Duodenal mucosa (tissue), 2 donors: Measurements from ENCODE around the gene SPINK1.
"Not testable (repeated sequence)": the region's sequence is repeated elsewhere in the genome, so short reads cannot be mapped to it uniquely, and the experiment has no call there.

Experiments
- H3K27ac ChIP-seq: one replicate; pipeline ENCODE4 v1.7.0; 2013; ENCODE audit warnings: low read depth, low read length
- H3K27me3 ChIP-seq, 2 donors: one replicate each; pipeline ENCODE4 v1.7.0; 2013; ENCODE audit warnings: low read length in 2 of 2, control low read depth in 1 of 2; ENCODE audit not compliant: insufficient read depth in 2 of 2, control insufficient read depth in 1 of 2
- H3K36me3 ChIP-seq, 2 donors: one replicate each; pipeline ENCODE4 v1.7.0; 2013; ENCODE audit warnings: low read length in 2 of 2, control low read depth in 1 of 2; ENCODE audit not compliant: insufficient read depth in 2 of 2, control insufficient read depth in 1 of 2
- H3K4me1 ChIP-seq, 2 donors: one replicate each; pipeline ENCODE4 v1.7.0; 2013; ENCODE audit warnings: low read length in 2 of 2, control low read depth in 1 of 2; ENCODE audit not compliant: insufficient read depth in 2 of 2, control insufficient read depth in 1 of 2
- H3K4me3 ChIP-seq, 2 donors: one replicate each; pipeline ENCODE4 v1.7.0; 2013; ENCODE audit warnings: low read length in 2 of 2, low read depth in 1 of 2
- H3K9ac ChIP-seq, 2 donors: one replicate each; pipeline ENCODE4 v1.7.0; 2013; ENCODE audit warnings: low read length in 2 of 2, low read depth in 1 of 2
- H3K9me3 ChIP-seq, 2 donors: one replicate each; pipeline ENCODE4 v1.7.0; 2013; ENCODE audit warnings: low read length in 2 of 2, control low read depth in 1 of 2; ENCODE audit not compliant: control insufficient read depth in 1 of 2

The SPINK1 gene, protein sequence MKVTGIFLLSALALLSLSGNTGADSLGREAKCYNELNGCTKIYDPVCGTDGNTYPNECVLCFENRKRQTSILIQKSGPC

DNA sequence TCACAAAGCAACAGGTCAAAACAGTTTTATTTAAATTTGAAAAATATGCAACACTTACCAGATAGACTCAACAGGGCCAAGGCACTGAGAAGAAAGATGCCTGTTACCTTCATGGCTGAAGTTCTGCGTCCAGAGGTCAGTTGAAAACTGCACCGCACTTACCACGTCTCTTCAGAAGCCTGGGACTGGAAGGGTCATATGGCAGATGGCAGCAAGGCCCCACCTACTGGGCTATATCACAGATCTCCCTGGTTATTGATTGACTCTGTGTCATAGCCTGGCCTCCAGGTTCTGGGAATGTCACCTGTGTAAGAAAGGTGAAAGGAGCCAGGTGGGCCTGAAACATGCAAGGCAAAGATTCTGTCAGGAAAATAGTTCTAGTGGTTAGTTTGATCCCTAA, at the start of gene SPINK1:
Gene SPINK1, minus strand, starts transcription at position 207 of the 400 bp plus-strand sequence. Its CDS starts 94 bp downstream, at position 113.
- H3K27me3 ChIP-seq: no peaks in the 10 kb centered on the region
- H3K9ac ChIP-seq: peak within 1 kb of the TSS; percentile 16 to 52
- H3K4me3 ChIP-seq: peak within 1 kb of the TSS; percentile 65 to 69
- no peaks in the 10 kb centered on the region for H3K9me3 ChIP-seq
- H3K4me1 ChIP-seq: peaks cover 17 to 33% of the 10 kb centered on the region in 2 donors
- no peaks in the 10 kb centered on the region for H3K36me3 ChIP-seq
- no peak within 1 kb of the TSS for H3K27ac ChIP-seq

DNA sequence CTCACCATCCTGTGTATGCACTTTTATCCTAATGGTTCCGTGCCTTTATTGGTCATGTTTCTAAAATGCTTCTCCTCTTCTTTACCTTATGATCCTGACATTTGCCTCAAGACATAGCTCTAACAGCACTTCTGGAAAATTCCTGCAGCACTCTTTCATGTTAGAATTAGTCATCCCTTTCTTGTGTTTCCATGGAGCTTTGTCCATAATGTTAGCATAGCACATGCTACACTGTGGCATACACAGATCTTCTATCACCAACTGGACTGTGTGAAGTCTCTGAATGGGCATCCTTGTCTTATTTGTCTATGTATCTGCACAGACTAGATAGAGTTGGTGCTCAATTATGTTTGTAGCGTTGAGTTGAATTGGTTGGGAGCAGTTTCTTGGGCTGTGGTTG, 49.0 kb upstream of the SPINK1 start:
- H3K9me3 ChIP-seq: no peaks in the 10 kb centered on the region
- H3K36me3 ChIP-seq: no peaks in the 10 kb centered on the region
- no peak overlapping the region for H3K27ac ChIP-seq
- no peak overlapping the region for H3K9ac ChIP-seq
- no peaks in the 10 kb centered on the region for H3K4me1 ChIP-seq
- no peak overlapping the region for H3K4me3 ChIP-seq
- H3K27me3 ChIP-seq: peaks cover 0 to 4% of the 10 kb centered on the region in 2 donors

DNA sequence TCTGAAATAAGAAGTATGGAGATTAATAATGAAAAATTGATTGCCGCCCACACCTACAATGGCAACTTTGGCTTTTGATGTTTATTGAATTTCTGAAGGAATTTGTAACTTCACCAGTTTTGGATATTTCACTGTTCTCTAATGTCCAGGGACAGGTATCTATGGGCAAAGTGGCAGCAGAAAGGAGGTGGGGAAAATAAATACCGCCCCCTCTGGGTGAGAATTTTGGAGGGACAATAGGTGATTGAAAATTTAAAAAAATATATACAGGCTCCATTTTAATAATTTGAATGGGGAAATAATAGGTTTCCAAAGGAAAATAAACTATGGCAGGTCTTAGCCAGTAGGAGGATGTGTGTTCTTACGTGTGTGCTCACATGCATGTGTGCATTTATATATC, 48.3 kb upstream of the SPINK1 start:
- Histone ChIP-seq H3K27ac (no peak overlapping the region), H3K4me3 (no peak overlapping the region), H3K9me3 (no peaks in the 10 kb centered on the region), H3K36me3 (no peaks in the 10 kb centered on the region), H3K9ac (no peak overlapping the region), H3K27me3 (peaks cover 0 to 4% of the 10 kb centered on the region in 2 donors), H3K4me1 (no peaks in the 10 kb centered on the region)

DNA sequence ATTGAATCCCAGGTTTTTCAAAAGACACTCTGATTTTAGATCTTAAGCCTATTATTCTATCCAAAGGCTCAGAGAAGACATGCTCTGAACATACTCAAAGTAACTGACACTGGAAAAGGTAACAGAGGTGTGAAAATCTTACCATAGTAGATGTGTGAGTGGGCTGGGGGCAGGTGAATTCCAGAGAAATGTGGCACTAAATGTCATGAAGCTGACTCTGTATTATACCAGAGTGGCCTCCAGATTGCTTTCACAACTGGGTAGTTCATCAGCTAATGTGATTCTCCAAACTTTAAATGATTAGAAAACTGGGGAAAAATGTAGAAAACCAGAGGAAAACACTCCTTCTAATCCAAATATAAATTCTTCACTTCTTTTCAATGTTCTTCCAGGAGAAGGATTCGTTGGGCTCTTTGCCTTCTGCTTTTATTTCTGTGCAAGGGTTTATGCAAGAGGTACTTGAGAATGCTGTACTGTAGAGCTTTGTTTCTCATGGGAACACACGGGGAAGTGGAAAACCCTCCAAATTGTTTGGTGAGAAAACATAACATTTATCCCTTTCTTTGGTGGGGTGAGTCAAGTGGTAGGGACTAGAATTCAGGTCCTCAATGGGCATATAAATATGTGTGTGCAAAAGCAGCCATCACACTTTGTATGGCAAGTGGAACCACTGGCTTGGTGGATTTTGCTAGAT, 46.7 kb upstream of the SPINK1 start, which contains the start of gene SCGB3A2:
Gene SCGB3A2, plus strand, starts transcription at position 646 of the 694 bp plus-strand sequence. CDS start 93 bp downstream, outside the sequence.
- Histone ChIP-seq H3K36me3 (no peaks in the 10 kb centered on the region), H3K9me3 (no peaks in the 10 kb centered on the region), H3K27ac (no peak within 1 kb of the TSS), H3K9ac (no peak within 1 kb of the TSS), H3K27me3 (peaks cover 0 to 4% of the 10 kb centered on the region in 2 donors), H3K4me3 (no peak within 1 kb of the TSS), H3K4me1 (no peaks in the 10 kb centered on the region)

DNA sequence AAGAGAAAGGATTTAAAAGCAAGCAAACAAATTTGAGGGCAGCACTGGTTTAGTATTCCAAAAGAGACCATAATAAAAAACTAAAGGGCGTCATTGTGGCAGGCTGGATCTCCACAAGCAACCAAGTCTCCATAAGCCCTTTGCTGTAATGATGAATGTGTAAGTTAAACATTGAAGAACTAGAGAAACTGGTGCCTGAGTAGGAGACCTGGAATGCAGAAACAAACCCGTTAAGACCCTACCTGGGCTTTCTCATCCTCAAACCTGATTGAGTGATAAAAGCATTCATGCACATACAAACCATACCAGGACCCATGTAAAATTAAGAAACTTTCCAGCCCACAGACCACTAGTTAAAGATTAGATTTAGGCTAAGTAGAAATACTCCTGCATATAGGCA, 45.2 kb upstream of the SPINK1 start:
- no peak overlapping the region for H3K27ac ChIP-seq
- H3K4me1 ChIP-seq: no peaks in the 10 kb centered on the region
- no peaks in the 10 kb centered on the region for H3K36me3 ChIP-seq
- no peak overlapping the region for H3K9ac ChIP-seq
- no peaks in the 10 kb centered on the region for H3K9me3 ChIP-seq
- no peak overlapping the region for H3K4me3 ChIP-seq
- peaks cover 0 to 4% of the 10 kb centered on the region in 2 donors for H3K27me3 ChIP-seq

DNA sequence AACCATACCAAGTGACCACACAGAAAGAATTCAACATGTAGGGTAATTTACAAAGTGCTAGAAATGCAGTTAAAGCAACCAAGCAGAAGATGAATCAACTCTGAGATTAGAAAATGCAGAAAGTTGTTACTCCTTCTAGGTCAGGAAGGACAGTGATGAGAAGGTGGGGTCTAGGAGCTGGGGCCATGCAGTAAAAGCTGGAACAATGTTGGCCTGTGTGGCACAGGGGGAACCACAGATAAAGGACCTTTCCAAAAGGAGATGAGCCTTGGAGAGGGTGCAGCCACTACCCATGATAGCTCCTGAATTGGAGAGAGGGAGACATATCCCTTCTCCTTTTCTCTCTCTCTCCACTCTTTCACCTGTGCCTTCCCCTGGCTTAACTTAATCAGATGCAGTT, 44.7 kb upstream of the SPINK1 start:
- H3K27me3 ChIP-seq: peaks cover 0 to 4% of the 10 kb centered on the region in 2 donors
- no peaks in the 10 kb centered on the region for H3K9me3 ChIP-seq
- H3K4me3 ChIP-seq: no peak overlapping the region
- no peak overlapping the region for H3K9ac ChIP-seq
- H3K4me1 ChIP-seq: no peaks in the 10 kb centered on the region
- no peak overlapping the region for H3K27ac ChIP-seq
- no peaks in the 10 kb centered on the region for H3K36me3 ChIP-seq

DNA sequence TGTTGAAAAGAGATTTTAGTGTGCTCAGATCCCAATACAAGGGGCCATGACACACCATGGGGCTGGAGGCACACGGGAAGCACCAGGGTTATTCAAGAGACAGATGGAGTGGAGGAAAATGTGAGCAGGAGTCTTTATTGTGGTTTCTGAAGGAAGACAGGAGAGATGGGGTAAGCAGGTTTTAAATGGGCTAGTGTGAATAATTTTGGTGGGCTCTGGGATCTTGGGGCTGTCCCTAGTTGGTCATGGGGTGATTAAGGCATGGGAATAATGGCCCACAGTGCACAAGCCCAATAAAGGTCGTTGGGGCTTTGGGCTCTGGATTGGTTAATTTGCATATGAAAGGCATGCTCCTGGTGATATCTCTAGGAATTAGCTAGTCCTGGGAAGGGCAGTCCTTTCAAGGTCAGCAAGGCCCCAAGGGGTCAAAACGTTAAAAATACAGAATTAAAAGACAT, 43.5 kb upstream of the SPINK1 start:
- H3K27me3 ChIP-seq: peaks cover 0 to 4% of the 10 kb centered on the region in 2 donors
- H3K27ac ChIP-seq: no peak overlapping the region
- no peaks in the 10 kb centered on the region for H3K36me3 ChIP-seq
- no peak overlapping the region for H3K4me3 ChIP-seq
- no peaks in the 10 kb centered on the region for H3K9me3 ChIP-seq
- no peak overlapping the region for H3K9ac ChIP-seq
- H3K4me1 ChIP-seq: no peaks in the 10 kb centered on the region

DNA sequence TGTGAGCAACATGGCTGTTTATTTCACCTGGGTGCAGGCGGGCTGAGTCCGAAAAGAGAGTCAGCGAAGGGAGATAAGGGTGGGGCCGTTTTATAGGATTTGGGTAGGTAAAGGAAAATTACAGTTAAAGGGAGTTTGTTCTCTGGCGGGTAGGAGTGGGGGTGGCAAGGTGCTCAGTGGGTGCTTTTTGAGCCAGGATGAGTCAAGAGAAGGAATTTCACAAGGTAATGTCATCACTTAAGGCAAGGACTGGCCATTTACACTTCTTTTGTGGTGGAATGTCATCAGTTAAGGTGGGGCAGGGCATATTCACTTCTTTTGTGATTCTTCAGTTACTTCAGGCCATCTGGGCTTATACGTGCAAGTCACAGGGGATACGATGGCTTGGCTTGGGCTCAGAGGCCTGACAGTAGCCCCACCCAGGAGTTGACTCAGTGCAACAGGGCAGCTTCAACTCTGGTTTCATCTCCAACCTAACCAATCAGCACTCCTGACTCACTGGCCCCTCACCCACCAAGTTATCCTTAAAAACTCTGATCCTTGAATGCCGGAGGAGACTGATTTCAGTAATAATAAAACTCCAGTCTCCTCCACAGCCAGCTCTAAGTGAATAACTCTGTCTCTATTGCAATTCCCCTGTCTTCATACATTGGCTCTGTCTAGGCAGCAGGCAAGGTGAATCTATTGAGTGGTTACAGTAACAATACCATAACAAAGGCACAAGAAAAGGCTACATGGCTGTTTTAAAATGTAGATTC, 42.8 kb upstream of the SPINK1 start:
- not testable (repeated sequence) for H3K9ac ChIP-seq, H3K27ac ChIP-seq, H3K4me1 ChIP-seq, H3K36me3 ChIP-seq, H3K9me3 ChIP-seq, H3K4me3 ChIP-seq, H3K27me3 ChIP-seq

DNA sequence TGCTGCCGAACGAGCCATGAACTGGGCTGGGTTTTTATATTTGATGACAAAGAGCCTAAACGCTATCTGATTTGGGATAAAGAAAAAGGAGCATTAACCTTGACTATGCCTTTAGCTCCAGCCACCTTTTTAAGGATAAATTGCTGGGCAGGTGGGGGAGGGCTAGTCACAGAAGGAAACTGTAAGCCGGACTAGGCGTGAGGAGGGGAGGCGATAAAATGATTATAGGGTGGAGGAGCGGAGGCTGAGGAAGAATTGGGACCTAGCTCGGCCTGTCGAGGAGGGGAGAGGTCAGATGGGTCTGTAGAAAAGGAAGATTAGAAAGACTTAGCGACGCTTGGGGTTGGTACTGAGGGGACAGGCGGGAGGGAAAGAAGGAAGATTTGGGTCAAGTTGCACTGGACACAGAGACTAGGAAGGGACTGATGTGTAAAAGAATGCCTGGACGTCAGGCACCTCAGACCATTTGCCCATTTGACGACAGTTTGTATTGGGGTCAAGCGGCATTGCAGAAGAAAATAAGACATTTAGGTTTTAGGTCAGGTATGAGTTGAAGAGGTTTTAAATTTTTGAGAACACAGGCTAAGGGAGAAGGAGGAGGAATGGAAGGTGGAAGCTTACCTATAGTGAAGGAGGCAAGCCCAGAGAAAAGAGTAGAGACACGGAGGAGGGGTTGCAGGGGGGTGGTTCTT, 41.4 kb upstream of the SPINK1 start:
- not testable (repeated sequence) for H3K4me3 ChIP-seq, H3K27ac ChIP-seq

More for the DNA sequence above, 41.4 kb upstream of the SPINK1 start:
- H3K9me3 ChIP-seq, H3K4me1 ChIP-seq, H3K36me3 ChIP-seq, H3K27me3 ChIP-seq, H3K9ac ChIP-seq: not testable (repeated sequence)
